Measurements from ENCODE around the gene FEZF1.

The FEZF1 gene

DNA sequence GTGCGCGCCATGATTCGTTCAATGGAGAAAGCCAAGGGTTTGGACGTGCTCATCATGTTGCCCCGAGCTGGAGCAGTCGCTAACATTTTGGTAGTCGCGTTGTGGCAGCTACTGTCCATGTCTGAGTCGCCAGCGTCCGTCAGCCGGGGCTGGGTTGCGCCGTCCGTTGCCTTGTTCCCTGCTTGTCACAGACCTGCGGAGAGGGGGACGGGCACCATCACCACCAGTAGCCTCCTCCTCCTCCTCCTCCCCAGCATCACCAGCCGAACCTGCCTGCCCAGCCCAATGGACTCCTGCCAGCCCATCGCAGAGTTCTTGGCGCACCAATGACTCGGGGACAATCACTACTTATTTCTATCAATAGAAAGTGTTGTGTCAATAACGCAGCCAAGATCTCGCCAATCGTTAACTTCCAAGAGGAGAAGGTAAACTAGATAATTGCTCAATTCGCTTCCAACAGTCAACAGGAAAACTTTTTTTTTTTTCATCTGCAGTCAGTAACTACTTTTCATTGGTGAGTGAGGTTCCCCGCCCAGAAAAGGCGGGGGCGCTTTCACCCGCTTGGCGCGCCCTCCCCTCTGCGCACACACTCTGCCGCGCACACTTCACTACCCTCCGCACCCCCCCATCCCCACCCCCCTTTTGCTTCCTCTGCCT is at the start of gene FEZF1:
TSS of gene FEZF1 (minus strand) at position 432 of the 657 bp plus-strand sequence. CDS start at position 119, 313 bp downstream.
- DNase-seq, result peak; percentile 57

DNA sequence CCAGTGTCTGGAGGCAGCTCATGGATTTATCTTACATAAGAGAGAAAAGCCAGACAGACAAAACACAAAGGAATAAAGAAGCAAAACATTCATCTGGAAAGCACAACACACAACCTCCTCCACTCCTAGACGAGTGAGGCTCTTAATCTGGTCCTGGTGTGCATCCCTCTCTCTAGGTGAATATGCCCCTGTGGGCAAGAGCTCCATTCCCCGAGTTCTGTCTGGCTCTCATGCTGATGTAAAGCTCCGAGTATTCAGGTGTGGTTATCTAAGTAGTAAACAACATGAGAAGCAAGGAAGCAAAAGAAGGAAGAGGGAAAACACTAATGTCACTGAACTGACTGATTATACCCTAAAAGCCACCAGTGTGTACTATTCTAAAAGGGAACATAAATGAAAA is 47.9 kb upstream of the FEZF1 start:
- DNase-seq, result no peak

DNA sequence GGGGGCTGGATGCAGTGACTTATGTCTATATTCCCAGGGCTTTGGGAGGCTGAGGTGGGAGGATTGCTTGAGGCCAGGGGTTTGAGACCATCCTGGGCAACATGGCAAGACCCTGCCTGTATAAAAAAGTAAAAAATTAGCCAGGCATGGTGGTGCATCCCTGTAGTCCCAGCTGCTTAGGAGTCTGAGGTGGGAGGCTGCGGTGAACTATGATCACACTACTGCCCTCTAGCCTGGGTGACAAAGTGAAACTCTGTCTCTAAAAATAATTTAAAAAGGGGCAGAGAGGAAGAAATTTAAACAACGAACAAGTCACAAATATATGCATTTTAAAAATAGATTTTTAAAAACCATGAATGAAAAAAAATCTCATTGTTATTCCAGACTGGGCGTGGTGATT is 46.2 kb upstream of the FEZF1 start:
- no peak for DNase-seq

DNA sequence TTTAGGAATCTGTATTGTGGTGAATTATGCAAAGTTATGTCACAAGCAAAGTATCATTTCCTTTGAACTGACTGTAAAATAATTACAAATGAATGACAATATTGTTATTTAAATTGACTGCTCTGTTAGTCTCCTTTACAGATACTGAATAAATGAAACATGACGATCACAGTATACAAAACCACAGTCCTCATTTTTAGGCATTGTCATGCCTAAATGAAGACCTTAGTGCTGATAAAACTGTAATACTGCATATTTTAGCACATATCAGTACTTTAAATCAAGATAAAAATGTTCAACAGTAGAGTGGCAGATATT is 39.7 kb upstream of the FEZF1 start:
- DNase-seq, result no peak

DNA sequence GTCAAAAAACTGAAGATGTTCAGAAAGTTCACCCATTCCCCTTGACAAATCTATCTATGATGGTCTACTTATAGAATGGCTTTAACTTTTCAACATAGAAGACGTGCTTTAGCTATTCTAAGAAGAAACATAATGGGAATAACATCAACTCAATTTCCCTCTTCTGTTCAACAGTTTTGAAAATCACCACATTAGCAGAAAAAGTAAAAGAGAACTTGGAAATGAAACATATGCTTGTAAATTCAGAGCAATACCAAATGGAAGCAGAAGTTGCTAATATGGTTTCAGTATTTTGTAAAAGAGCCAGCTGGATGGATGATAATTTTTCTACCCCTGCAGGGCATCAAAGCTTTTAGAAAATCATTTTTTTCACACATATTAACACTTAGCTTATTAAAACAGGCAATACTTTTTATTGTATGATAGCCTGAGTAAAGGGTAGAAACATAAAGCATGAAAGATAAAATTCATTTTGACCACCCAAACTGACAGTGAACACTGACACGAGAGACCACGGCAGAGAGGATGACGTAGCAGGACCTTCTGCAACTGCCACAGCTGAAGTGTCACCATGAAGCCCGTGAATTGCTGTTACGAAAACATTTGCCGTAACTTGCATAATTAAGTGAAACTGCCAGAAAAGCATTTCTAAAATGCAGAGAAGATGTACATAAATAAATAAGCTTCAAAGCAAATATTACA is 39.2 kb upstream of the FEZF1 start:
- DNase-seq, result no peak

DNA sequence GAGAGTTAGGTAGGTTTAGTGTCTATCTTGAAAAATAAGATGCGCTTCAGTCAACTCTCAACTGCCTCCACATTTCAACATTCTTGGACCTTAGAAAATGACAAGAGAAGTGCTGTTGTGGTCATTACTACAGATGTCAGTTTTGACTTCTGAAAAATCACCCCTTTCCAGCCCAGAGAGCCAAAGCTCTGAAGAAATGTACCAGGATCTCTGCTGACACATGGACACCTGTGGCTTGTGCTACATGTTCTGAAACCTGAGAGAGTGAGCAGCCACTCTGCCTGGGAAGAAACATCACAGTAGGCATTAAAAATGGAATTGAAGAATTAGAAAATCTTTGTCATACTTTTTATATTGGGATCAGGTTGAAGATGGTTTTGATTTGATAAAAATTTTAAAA is 35.9 kb upstream of the FEZF1 start:
- no peak for DNase-seq

DNA sequence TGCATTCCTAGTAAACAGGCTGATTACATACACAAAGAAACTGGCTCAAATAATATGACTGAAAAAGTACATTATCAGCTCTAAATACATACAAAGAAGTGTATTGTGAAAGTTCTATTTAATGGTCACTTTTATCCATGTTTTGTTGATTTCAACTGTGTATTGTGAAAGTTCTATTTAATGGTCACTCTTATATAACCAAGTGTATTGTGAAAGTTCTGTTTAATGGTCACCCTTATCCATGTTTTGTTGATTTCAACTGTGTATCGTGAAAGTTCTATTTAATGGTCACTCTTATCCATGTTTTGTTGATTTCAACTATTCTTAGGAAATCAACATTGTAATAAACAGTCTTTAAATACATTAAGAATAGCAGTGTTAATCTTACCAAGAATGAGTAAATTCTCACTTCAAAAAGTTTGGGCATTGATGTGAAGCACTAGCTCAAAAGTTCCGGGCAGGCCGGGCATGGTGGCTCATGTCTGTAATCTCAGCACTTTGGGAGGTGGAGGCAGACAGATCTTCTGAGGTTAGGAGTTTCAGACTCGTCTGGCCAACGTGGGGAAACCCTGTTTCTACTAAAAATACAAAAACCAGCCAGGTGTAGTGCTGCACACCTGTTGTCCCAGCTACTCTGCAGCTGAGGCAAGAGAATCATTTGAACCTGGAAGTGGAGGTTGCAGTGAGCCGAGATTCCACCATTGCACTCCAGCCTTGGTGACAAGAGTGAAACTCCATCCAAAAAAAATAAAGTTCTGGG is 34.8 kb upstream of the FEZF1 start:
- DNase-seq, result no peak

DNA sequence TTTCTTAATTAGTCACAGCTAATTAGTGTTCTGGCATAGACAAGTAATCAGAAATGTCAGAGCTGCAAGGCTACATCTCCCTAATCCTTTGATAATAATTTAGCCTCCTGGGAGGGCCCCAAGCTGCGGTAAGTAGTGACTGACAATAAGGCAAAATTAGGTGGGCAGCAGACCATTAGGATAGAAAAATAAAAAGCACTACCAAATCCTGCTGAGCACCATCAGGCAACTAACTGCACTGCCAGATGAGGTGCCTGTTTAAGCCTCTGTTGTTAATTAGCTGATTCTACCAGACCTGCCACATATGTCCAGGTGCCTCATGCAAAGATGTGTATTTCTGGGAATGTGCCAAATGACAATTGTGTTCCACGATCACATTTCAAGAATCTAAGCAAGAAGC is 32.5 kb upstream of the FEZF1 start:
- DNase-seq, result no peak

DNA sequence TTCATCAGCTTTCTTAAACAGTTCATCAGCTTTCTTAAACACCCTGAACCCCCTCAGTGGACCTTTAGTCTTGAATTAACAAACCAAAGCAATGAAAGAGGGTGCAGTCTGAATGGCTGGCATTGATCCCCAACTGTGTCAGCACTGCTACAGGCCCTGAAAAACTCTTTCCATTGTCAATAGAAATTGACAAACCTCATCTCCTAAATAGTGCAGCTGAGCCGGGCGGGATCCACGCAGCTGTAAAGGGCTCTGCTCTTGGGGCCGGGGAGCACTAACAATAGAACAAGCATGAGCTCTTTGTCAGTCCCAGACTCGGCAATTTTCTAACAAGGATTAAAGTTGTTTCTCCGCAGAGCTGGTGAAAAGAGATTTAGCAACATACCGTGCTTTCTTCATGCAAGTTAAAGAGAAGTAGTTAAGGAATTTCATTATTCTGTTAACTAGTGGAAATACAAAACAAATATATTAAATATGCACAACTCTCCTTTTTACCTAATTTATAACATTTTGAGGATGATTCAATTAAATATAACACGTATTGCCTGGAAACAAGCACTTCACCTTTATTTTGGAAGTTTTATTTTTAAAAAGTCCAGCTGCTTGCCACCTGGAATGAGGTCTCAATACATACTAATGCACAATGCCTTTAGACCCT is 24.7 kb upstream of the FEZF1 start:
- no peak for DNase-seq

DNA sequence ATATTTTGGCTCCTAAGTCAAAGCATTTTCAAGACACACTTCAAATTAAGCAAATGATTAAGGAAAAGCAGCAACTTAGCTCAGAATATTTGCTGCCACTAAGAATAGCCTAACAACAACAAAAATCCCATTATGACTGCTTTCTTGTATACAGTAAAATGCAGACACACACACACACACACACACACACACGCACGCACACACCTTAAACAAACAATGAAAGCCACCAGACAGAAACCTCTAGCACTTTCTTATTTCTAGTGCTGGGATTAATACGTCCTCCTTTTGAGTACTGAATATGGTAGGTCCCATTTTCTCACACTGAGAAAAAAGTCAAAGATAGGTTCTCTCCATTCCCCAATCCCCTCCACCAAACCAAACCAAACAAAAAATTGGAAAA is 23.4 kb upstream of the FEZF1 start:
- DNase-seq, result no peak

DNA sequence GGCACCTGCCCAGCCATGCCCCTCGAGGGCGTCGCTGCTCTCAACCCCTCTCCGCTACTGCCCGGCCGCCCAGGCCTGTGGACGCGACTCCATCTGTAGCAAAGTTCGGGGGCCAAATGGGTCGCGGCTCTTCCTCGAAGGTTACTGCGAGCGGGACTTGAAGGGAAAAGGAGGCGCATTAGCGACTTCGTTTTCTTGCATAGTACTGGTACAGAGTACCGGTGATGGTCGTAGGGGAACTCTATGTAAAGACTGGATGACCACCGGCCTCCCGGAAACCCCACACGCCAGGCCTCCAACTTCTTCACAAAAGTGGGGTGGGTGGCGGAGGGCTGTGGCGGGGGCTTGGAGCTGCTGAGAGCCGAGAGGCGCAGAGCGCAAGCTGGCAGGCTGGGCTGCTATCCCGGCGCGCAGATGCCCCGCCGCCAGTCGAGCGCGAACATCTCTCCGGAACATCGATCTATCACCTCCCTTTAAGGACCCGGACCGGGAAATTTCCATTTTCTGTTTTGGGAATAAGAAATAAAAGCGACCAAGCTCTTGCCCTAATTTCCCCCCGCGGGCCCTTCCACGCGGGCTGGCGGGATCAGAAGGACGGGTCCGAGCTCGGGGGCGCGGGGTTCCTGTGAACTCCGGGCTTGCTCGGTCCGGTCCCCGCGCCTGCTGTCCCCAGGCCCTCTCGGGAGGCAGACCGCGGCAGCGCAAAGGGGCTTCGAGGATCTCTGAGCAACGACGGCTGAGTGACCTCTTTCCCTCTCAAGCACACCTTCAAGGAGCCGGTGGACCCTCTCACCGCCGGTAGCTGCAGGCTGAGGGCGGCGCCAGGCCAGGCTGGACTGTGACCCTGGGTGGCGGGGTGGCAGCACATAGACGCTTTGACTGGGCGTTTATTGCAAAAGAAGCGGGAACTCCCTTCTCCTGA is 12.2 kb upstream of the FEZF1 start:
- DNase-seq, result no peak

DNA sequence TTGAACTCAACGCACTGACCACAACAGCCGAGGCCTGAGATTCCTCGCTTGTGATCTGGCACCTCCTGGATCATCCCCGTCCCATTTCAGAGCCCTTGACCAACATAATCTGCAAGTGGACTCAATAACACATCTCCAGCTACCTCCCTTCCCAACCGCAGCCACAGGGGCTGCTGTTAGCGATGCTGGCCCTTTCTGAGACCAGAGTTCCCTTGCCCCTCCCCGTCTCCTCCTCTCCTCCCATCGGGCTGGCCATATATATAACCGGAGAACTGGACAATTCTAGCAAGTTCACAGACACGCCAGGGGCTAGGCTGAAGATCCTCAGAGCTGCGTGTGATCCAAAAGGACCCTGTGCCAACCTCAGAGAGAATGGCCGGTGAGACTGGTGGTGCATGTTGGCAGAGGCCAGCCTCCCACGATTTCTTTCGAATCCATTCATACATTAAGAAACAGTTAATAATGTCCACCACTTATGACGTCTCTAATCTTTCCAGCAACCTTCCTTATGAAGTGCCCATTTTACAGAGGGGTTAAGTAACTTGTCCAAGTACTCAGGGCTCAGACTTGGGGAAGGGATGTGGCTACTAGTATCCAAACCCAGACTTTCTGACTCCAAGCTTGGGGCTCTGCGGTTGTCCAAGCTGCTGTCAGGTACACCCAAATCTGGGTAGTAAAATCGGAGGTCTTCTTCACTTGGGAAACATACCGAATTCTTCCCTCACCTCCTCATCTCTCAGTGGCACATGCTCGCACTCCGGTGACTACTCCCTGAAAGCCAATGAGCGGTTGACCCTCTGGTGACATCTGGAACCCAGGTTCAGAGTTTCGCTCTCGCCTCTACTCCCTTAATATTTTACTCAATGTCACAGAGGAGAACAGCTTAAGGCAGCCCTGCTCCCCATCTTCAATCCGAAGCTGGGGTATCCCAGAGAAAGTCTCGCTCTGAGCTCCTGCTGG is 11.2 kb upstream of the FEZF1 start:
- no peak for DNase-seq

DNA sequence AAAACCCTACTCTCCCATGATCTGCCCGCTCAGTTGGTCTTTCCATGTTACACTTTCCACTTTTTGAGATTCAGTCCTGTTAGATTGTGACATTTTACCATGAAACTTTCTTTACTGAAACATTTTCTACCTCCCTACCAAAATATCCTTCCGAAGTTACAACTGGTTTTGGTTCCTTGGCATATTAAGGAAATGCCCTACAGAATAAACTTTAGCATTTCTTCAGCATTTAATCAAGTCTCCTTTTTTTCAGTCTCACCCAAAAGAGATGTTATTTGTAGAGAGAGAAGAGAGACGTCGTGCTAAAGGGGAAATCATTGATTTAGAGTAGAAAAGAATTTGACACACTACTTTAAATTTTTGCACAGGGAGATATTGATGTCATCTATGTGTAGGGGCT is 9.7 kb upstream of the FEZF1 start:
- DNase-seq, result no peak

DNA sequence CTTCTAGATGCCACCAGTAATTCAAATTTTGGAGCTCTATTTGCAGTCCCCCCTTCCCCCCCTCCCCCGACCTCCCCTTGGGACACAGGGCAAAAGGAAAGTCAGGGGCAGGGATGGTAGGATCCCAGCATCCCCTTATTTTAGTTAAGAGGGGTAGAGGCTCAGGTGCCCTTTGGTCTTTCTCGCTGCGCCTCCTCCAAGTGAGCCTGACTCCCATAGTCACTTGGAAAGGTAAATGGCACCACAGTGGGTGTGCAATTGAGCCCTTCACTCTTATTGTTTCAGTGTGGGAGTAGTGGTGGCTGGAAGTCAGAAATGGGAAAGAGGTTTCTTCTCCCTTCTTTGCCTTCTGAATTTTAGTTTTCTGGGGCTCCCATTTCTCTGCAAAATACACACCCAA is 8.2 kb upstream of the FEZF1 start:
- DNase-seq, result no peak

DNA sequence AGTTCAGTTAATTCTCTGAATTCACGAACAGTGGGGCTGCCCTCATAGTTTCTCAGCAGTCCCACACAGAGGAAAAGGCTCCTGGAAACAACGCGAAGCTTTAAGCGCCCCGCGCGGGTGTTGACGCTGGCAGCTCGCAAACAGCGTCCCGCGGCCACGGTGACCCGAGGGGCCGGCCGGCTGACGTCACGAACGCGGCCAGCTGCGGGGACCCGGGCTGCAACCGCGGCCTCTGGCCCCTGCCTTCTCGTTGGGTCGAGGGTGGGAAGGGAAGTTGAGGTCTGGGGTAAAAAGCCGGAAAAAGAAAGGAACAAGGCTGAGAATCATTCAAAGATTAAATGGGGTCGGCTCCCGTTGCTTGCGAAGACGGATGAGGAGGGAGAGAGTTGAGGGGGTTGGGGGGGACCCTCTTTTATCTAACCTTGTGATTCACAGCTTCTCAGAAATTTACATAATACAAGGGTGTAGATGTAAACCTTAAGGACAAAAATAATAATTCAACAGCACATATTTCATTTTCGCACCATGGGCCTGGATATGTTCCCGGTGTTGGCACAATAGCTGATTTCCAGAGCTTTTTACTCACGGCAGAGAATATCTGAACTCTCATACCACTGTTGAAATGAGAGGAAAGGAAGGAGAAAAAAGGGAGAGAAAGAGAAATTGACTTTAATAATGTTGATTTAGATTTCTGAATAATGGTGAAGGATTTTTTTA is 7.3 kb upstream of the FEZF1 start:
- no peak for DNase-seq

DNA sequence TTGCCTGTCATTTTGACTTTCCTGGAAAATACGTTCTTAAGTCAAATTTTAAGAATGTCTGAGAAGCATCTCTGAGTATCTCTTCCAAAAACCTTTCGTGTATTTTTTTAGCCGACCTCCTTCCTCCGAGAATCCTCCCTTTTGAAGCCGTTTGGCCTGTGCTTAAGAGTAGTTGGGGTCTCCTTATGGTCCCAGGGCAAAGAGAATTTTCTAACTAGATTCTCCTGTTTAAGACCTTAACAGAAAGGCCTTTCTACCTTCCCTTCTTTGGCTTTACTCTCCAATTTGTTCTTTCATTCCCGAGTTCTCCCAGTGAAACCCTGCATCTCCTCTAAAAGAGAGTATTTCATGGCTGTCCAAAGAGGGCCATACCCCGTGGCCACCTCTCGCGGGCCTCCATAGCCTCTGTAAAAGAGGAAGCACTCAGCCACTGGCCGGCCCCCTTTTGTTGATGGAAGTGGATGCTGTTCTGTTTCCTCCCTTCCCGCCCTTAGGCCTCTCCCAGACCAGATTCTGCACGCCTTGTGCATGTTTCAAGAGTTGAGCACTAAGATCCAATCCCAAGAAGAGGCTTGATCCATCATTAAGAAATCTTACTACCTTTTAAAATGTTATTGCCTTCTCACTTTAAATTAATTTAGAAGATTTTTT is 6.6 kb upstream of the FEZF1 start:
- no peak for DNase-seq

DNA sequence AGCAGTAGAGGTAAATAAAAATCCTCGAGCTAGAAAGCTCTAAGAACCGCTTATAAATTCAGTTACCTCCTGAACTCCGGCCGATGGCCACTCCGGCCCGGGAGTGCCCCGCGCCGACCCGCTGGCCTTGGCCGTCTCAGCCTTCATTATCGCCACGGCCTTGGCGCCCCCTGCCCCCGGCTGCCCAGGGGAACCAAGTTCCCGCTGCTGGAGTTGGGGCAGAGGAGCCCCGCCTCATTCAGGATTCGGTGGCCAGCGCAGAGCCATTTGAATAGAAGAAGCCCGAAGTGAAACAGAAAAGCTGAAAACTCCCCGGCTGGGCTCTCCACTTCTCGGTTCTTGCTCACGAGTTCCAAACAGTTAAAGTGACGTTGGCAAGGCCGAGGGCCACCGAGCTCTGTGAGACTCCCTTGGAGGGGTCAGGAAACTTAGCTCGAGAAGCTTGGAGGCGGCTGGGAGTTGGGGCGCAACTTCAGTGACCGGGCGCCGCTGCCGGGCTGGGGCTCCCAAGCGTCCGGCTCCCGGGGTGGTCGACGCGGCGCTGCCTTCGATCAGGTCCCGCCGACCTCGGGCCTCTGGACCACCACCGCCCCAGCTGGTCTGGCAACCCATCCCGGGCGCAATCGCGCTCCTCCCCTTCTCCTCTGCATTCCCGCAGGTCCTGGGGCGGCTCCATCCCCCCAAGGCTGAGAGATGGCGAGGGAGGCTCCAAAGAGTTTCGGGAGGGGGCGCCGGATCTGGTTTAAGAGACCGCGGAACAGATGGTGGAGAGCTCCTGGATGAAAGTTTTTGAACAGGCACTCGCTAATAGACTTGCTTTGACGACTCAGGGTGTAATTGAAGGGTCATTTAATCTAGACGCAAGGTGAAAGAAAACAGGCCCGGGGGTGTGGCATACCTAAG is 5.8 kb upstream of the FEZF1 start:
- DNase-seq, result no peak

DNA sequence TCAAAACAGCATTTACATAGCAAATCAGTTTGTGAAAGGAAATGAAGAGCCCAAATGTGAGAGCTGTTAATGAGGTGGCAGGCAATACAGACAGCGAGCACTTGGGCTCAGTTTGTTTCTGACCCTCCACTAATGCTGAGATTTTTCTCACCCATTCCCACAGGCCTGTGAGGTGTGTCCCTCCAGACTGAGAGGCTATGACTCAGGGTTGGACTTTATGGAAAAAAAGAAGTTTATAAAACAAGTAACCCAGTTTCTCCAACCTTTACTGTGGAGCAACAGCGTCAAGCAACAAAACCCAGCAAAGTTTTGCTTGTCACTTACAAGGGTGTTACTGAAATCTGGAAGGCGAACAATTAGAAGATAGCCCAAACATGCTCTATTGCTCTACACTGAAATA is 4.9 kb upstream of the FEZF1 start:
- no peak for DNase-seq

DNA sequence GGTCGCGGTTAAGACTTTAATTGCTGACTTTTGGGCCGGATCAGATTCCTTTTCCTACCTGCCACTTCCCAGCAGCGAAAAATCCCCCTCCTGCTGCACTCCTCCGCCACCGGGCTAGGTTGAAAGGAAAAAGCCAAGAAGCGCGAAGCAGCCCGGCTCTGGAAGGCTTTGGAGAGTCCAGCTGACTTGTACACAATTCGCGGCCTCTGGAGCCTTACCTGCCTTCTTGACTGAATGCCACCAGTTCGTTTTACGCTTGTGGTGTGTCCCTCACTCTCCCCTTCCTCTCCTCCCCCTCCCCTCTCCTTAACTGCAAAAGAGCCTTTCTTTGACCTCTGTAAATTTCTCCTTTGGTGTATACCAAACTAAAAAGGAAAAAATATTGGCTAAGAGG is 2.7 kb upstream of the FEZF1 start:
- no peak for DNase-seq

Data from NCI-H1436 (cell line).